SK-N-SH (cell line): ENCODE data around the gene PTPN18. TPM values are rescaled to one million over a fixed set of nuclear protein-coding genes. Genes with fewer than 3 reads are reported as not detected.

Experiments used
- CTCF ChIA-PET: fragments of 300-600, 350-600 bp; formaldehyde crosslinking; extraction: SDS; loops from one replicate; lab custom pipeline; 2021; lab: Yijun Ruan, JAX
- POLR2A ChIA-PET: fragments of 350-600 bp; sonication (Branson Sonifier 250); formaldehyde crosslinking; extraction: SDS; loops from one replicate; lab custom pipeline; 2020; ENCODE audit warnings: antibody characterized with exemption, inconsistent platforms; lab: Yijun Ruan, JAX
- DNase-seq: peaks from one replicate; pipeline ENCODE4 v3.0.0; 2012
- H2AFZ ChIP-seq: fragments of 200-600 bp; sonication (generic); 2 replicates; pipeline ENCODE4 v1.8.1; 2016; ENCODE audit warnings: antibody characterized with exemption, mild to moderate bottlenecking, low read depth
- H3F3A ChIP-seq: fragments of 200-600 bp; sonication (generic); replicated peaks from 2 replicates; pipeline ENCODE3; 2016; ENCODE audit warnings: antibody characterized with exemption, mild to moderate bottlenecking; ENCODE audit not compliant: insufficient read depth
- H3K27ac ChIP-seq, 2 experiments: fragments of 200-500 bp in 1 of 2; fragments of 200-600 bp in 1 of 2; sonication (Bioruptor generic) in 1 of 2; sonication (generic), shearing (Covaris generic) in 1 of 2; 2 replicates each; pipeline versions ENCODE4 v1.5.1 to v1.6.1; 2014 to 2016; ENCODE audit warnings: low read depth in 2 of 2, inconsistent platforms in 1 of 2, low read length in 1 of 2, mild to moderate bottlenecking in 1 of 2, mixed read lengths in 1 of 2
- H3K27me3 ChIP-seq: fragments of 200-600 bp; sonication (generic), shearing (Covaris generic); 2 replicates; pipeline ENCODE4 v1.6.1; 2016; ENCODE audit warnings: mixed run types; ENCODE audit not compliant: insufficient read depth
- H3K36me3 ChIP-seq, 2 experiments: fragments of 200-500 bp in 1 of 2; fragments of 200-600 bp in 1 of 2; sonication (Bioruptor generic) in 1 of 2; sonication (generic) in 1 of 2; replicated peaks in 1 of 2; 2 replicates each; pipeline versions ENCODE3 to v1.5.1; 2014 to 2016; ENCODE audit warnings: low read length in 1 of 2, mild to moderate bottlenecking in 1 of 2; ENCODE audit not compliant: insufficient read depth in 2 of 2, control insufficient read depth in 1 of 2
- H3K4me1 ChIP-seq, 2 experiments: fragments of 200-500 bp in 1 of 2; fragments of 200-600 bp in 1 of 2; sonication (Bioruptor generic) in 1 of 2; sonication (generic), shearing (Covaris generic) in 1 of 2; 2 replicates each; pipeline versions ENCODE4 v1.5.1 to v1.6.1; 2014 to 2016; ENCODE audit warnings: low read depth in 1 of 2, low read length in 1 of 2, mixed run types in 1 of 2; ENCODE audit not compliant: insufficient read depth in 2 of 2, control insufficient read depth in 1 of 2
- H3K4me2 ChIP-seq: fragments of 200-600 bp; sonication (generic), shearing (Covaris generic); 2 replicates; pipeline ENCODE4 v1.6.1; 2017; ENCODE audit warnings: mixed run types
- H3K4me3 ChIP-seq, 2 experiments: fragments of 200-500 bp in 1 of 2; fragments of 200-600 bp in 1 of 2; sonication (Bioruptor generic) in 1 of 2; sonication (generic), shearing (Covaris generic) in 1 of 2; 2 replicates each; pipeline versions ENCODE4 v1.5.1 to v1.8.1; 2014 to 2016; ENCODE audit warnings: low read depth in 2 of 2, inconsistent platforms in 1 of 2, low read length in 1 of 2, mild to moderate bottlenecking in 1 of 2, mixed read lengths in 1 of 2, moderate library complexity in 1 of 2
- H3K79me2 ChIP-seq: fragments of 200-600 bp; sonication (generic); 2 replicates; pipeline ENCODE4 v1.8.1; 2017; ENCODE audit warnings: mild to moderate bottlenecking; ENCODE audit not compliant: insufficient read depth
- H3K9ac ChIP-seq: fragments of 200-600 bp; sonication (generic); 2 replicates; pipeline ENCODE4 v1.6.1; 2017; ENCODE audit warnings: mixed run types
- H3K9me2 ChIP-seq: fragments of 200-600 bp; sonication (generic); 2 replicates; pipeline ENCODE4 v1.6.1; 2017; ENCODE audit warnings: mixed run types
- H3K9me3 ChIP-seq: fragments of 200-600 bp; sonication (generic); 2 replicates; pipeline ENCODE4 v1.6.1; 2017; ENCODE audit warnings: mixed run types, mild to moderate bottlenecking, moderate library complexity
- H4K20me1 ChIP-seq: fragments of 200-600 bp; sonication (generic); 2 replicates; pipeline ENCODE4 v1.6.1; 2017; ENCODE audit warnings: mild to moderate bottlenecking, mixed run types; ENCODE audit not compliant: insufficient read depth
- CTCF ChIP-seq: fragments of 200-600 bp; sonication (generic); IDR thresholded peaks from 2 replicates; pipeline ENCODE4 v1.6.1; 2017; ENCODE audit warnings: antibody characterized with exemption, mild to moderate bottlenecking, moderate library complexity
- ELF1 ChIP-seq: IDR thresholded peaks from 2 replicates; pipeline ENCODE4 v1.4.0; 2012
- FOXJ3 ChIP-seq: sonication (generic); formaldehyde crosslinking; IDR thresholded peaks from 2 replicates; pipeline ENCODE4 v1.5.1; 2020; ENCODE audit warnings: mild to moderate bottlenecking, missing genetic modification reagents
- FOXM1 ChIP-seq: IDR thresholded peaks from 2 replicates; pipeline ENCODE4 v1.4.0; 2012; ENCODE audit warnings: low read depth, mild to moderate bottlenecking
- GABPA ChIP-seq: IDR thresholded peaks from 2 replicates; pipeline ENCODE4 v1.4.0; 2012; ENCODE audit warnings: low read depth, mild to moderate bottlenecking
- JUND ChIP-seq: IDR thresholded peaks from 2 replicates; pipeline ENCODE4 v1.4.0; 2012
- MXI1 ChIP-seq: IDR thresholded peaks from 2 replicates; pipeline ENCODE4 v1.6.1; 2012; ENCODE audit warnings: mild to moderate bottlenecking, low read depth, low read length, improper control_type of control experiment
- RAD21 ChIP-seq: IDR thresholded peaks from 2 replicates; pipeline ENCODE4 v1.6.1; 2012; ENCODE audit warnings: mild to moderate bottlenecking, low read length
- RFX5 ChIP-seq: IDR thresholded peaks from 2 replicates; pipeline ENCODE4 v1.6.1; 2012; ENCODE audit warnings: mild to moderate bottlenecking, improper control_type of control experiment, low read length
- RXRA ChIP-seq: IDR thresholded peaks from 2 replicates; pipeline ENCODE4 v1.4.0; 2012; ENCODE audit warnings: low read depth, mild to moderate bottlenecking, borderline replicate concordance
- ZBTB33 ChIP-seq: IDR thresholded peaks from 2 replicates; pipeline ENCODE4 v1.4.0; 2012; ENCODE audit warnings: low read depth, borderline replicate concordance
- WGBS: methylation state at CpG from one replicate; pipeline ENCODE4 v1.1.6; 2017; ENCODE audit warnings: low lambda C conversion rate; 5-methylcytosine and 5-hydroxymethylcytosine counted together
- polyA plus RNA-seq, 3 experiments: library from polyadenylated mRNA; depleted of rRNA; stranded (reverse); fragments of >200 nt; gene quantifications; 2 replicates each; pipeline ENCODE4 v1.2.3, GENCODE V29; 2012
- TF ChIP-seq, protein P1 (sequence below): IDR thresholded peaks from 2 replicates; pipeline ENCODE4 v1.6.1; 2012; ENCODE audit warnings: mild to moderate bottlenecking, low read depth, low read length, moderate library complexity
- TF ChIP-seq, protein P2 (sequence below): IDR thresholded peaks from 2 replicates; pipeline ENCODE4; 2012
- TF ChIP-seq, protein P3 (sequence below): IDR thresholded peaks from 2 replicates; pipeline ENCODE4 v1.4.0; 2012; ENCODE audit warnings: low read depth

The PTPN18 gene
- polyA plus RNA-seq, 1 of the 3 experiments (the other 2 are of a cell fraction): 30.4 TPM

DNA sequence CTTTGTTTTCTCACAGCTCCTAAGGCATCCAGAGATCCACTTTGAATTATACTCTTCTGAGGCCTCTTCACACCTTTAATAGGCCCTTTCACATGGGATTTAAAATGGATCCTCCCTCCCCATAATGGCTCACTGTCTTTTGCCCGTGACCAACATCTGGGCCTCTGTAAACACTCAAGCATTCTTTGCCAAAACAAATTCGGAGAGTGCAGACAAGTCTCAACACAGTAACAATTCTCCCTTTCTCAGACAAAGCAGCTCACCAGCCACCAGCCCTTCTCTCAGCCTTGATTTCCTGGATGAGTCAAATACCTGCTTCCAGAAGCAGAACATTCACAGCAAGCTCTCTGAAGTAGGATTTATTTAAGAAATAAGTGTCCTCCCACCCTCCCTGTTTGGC, 27.1 kb upstream of the PTPN18 start:
- CTCF ChIA-PET: interaction anchor here (0.8 kb wide), 1 partner anchor 144 kb away, joined by 3 read pairs; no protein-coding TSS in a partner anchor
- Histone ChIP-seq H3K4me3 (no peak overlapping the region), H2AFZ (peak overlapping the region; percentile 44; the same call in 1 of the 2 replicates), H3K9me2 (no peaks in the 10 kb centered on the region), H3K27me3 (peaks cover 7% of the 10 kb centered on the region; the same call in 1 of the 2 replicates), H3K9ac (no peak overlapping the region), H3K9me3 (no peaks in the 10 kb centered on the region), H4K20me1 (no peaks in the 10 kb centered on the region), H3K36me3 (no peaks in the 10 kb centered on the region), H3K4me1 (peaks cover 0 to 5% of the 10 kb centered on the region in 2 experiments; a peak in 1 of 4 replicates), H3F3A (no peaks in the 10 kb centered on the region), H3K4me2 (no peak overlapping the region), H3K27ac (no peak overlapping the region), H3K79me2 (no peaks in the 10 kb centered on the region)
- 79% methylated on average over 2 of the region's 2 CpGs for WGBS
- TF ChIP-seq RAD21: no peak
- no peak for TF ChIP-seq FOXM1
- no peak for TF ChIP-seq RXRA
- TF ChIP-seq, protein P1, sequence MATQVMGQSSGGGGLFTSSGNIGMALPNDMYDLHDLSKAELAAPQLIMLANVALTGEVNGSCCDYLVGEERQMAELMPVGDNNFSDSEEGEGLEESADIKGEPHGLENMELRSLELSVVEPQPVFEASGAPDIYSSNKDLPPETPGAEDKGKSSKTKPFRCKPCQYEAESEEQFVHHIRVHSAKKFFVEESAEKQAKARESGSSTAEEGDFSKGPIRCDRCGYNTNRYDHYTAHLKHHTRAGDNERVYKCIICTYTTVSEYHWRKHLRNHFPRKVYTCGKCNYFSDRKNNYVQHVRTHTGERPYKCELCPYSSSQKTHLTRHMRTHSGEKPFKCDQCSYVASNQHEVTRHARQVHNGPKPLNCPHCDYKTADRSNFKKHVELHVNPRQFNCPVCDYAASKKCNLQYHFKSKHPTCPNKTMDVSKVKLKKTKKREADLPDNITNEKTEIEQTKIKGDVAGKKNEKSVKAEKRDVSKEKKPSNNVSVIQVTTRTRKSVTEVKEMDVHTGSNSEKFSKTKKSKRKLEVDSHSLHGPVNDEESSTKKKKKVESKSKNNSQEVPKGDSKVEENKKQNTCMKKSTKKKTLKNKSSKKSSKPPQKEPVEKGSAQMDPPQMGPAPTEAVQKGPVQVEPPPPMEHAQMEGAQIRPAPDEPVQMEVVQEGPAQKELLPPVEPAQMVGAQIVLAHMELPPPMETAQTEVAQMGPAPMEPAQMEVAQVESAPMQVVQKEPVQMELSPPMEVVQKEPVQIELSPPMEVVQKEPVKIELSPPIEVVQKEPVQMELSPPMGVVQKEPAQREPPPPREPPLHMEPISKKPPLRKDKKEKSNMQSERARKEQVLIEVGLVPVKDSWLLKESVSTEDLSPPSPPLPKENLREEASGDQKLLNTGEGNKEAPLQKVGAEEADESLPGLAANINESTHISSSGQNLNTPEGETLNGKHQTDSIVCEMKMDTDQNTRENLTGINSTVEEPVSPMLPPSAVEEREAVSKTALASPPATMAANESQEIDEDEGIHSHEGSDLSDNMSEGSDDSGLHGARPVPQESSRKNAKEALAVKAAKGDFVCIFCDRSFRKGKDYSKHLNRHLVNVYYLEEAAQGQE: no peak
- no peak for TF ChIP-seq FOXJ3
- TF ChIP-seq ZBTB33: no peak
- TF ChIP-seq ELF1: no peak
- TF ChIP-seq, protein P2, sequence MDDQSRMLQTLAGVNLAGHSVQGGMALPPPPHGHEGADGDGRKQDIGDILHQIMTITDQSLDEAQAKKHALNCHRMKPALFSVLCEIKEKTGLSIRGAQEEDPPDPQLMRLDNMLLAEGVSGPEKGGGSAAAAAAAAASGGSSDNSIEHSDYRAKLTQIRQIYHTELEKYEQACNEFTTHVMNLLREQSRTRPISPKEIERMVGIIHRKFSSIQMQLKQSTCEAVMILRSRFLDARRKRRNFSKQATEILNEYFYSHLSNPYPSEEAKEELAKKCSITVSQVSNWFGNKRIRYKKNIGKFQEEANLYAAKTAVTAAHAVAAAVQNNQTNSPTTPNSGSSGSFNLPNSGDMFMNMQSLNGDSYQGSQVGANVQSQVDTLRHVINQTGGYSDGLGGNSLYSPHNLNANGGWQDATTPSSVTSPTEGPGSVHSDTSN: no peak
- no peak for TF ChIP-seq MXI1
- TF ChIP-seq RFX5: no peak
- TF ChIP-seq JUND: no peak
- TF ChIP-seq, protein P3, sequence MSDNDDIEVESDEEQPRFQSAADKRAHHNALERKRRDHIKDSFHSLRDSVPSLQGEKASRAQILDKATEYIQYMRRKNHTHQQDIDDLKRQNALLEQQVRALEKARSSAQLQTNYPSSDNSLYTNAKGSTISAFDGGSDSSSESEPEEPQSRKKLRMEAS: no peak
- TF ChIP-seq GABPA: no peak
- no peak for TF ChIP-seq CTCF
- POLR2A ChIA-PET: no interaction called here
- DNase-seq: no peak
